ENCODE data around the gene ISG15. TPM values are rescaled to one million over a fixed set of nuclear protein-coding genes. Genes with fewer than 3 reads are reported as not detected.

The ISG15 gene
- total and polyA plus RNA-seq, 12 donors = 9.8 to 186 (median 29.1) TPM

- intact Hi-C loops (cut with DNase I) = no loop called here
- peaks cover 3 to 54% (median 28%) of the 10 kb centered on the region in 9 donors for H3K4me1 ChIP-seq
- peak; percentile 76 to 87 (median 82) for ATAC-seq
- no peaks in the 10 kb centered on the region for H3K9me3 ChIP-seq
- TF ChIP-seq CTCF (IDR thresholded peaks at IDR 0.05) = peak in 1 of 9 donors; percentile 9
- peaks cover 0 to 93% (median 0%) of the 10 kb centered on the region in 7 donors for H3K27me3 ChIP-seq
- WGBS, 2 donors = 0 to 1% methylated on average over 89 to 95 of the region's 95 CpGs
- H3K4me3 ChIP-seq = peak within 1 kb of the TSS; percentile 52 to 94 (median 76)
- peaks cover 0 to 17% (median 0%) of the 10 kb centered on the region in 9 donors for H3K36me3 ChIP-seq
- peak; percentile 94 to 96 for DNase-seq
- H3K27ac ChIP-seq = peak within 1 kb of the TSS; percentile 96 to 100 (median 100)
Observed at GRCh38 chr1:999725-1000356, 13.5 kb upstream of the ISG15 start, which contains the start of gene HES4. TSS of gene HES4 (minus strand) at chr1:1000097. CDS start at chr1:999973, 124 bp downstream.

GRCh38 chr1:1000357-1001056, 12.8 kb upstream of the ISG15 start:
- WGBS, 2 donors = 1% methylated on average over 73 to 75 of the region's 75 CpGs
- peak overlapping the region; percentile 96 to 100 (median 100) for H3K27ac ChIP-seq
- peaks cover 0 to 93% (median 0%) of the 10 kb centered on the region in 7 donors for H3K27me3 ChIP-seq
- no peaks in the 10 kb centered on the region for H3K9me3 ChIP-seq
- DNase-seq (peak; percentile 82 to 85), ATAC-seq (peak; percentile 60 to 74 (median 63))
- peaks cover 9 to 60% (median 35%) of the 10 kb centered on the region in 9 donors for H3K4me1 ChIP-seq
- TF ChIP-seq CTCF (IDR thresholded peaks at IDR 0.05) = peak in 1 of 9 donors; percentile 13
- intact Hi-C loops (cut with DNase I) = no loop called here
- H3K36me3 ChIP-seq = peaks cover 0 to 17% (median 0%) of the 10 kb centered on the region in 9 donors
- H3K4me3 ChIP-seq = peak overlapping the region; percentile 52 to 94 (median 76)

- intact Hi-C loops (cut with DNase I) = no loop called here
- H3K27me3 ChIP-seq = peaks cover 0 to 93% (median 0%) of the 10 kb centered on the region in 7 donors
- 1 to 2% methylated on average over 49 to 58 of the region's 58 CpGs for WGBS, 2 donors
Observed at GRCh38 chr1:1001057-1001783, 12.1 kb upstream of the ISG15 start.

More at GRCh38 chr1:1001057-1001783, 12.1 kb upstream of the ISG15 start:
- Histone ChIP-seq H3K36me3 (peaks cover 0 to 17% (median 0%) of the 10 kb centered on the region in 9 donors), H3K4me3 (peak overlapping the region; percentile 52 to 94 (median 76)), H3K27ac (peak overlapping the region; percentile 96 to 100 (median 100)), H3K4me1 (peaks cover 14 to 67% (median 39%) of the 10 kb centered on the region in 9 donors), H3K9me3 (no peaks in the 10 kb centered on the region)
- peak; percentile 20 to 24 for DNase-seq
- TF ChIP-seq CTCF (IDR thresholded peaks at IDR 0.05) = no peak
- ATAC-seq = peak in 2 of 8 donors; percentile 1 to 5

All from heart right ventricle (tissue), 16 donors.